Dermis blood vessel endothelial cell (primary cell): Measurements from ENCODE around the gene ARID1A. TPM values are rescaled to one million over a fixed set of nuclear protein-coding genes. Genes with fewer than 3 reads are reported as not detected.
"Not testable (repeated sequence)": the region's sequence is repeated elsewhere in the genome, so short reads cannot be mapped to it uniquely, and the experiment has no call there.

Experiments
- DNase-seq: peaks from one replicate; pipeline ENCODE4 v3.0.0; 2010
- total RNA-seq: library from RNA; depleted of rRNA; stranded (reverse); fragments of >200 nt; gene quantifications from 2 replicates; pipeline ENCODE4 v1.2.3, GENCODE V29; 2014

Gene ARID1A
- total RNA-seq, 1 donor from 2014 or later = 14.5 TPM

GRCh38 chr1:26788836-26789611 is 93.2 kb downstream of the ARID1A start:
- peak; percentile 88 for DNase-seq

- DNase-seq = no peak
Observed at GRCh38 chr1:26789612-26789865, 93.7 kb downstream of the ARID1A start.

- DNase-seq = no peak
Observed at GRCh38 chr1:26789931-26790330, 94.1 kb downstream of the ARID1A start.

- DNase-seq = no peak
Observed at GRCh38 chr1:26790551-26790953, 94.7 kb downstream of the ARID1A start.

GRCh38 chr1:26791148-26791547 is 95.3 kb downstream of the ARID1A start:
- DNase-seq = no peak

- no peak for DNase-seq
Observed at GRCh38 chr1:26791626-26792025, 95.8 kb downstream of the ARID1A start.

GRCh38 chr1:26792924-26793323 is 97.1 kb downstream of the ARID1A start:
- DNase-seq = no peak

- DNase-seq = no peak
Observed at GRCh38 chr1:26794391-26794790, 98.6 kb downstream of the ARID1A start.

GRCh38 chr1:26797627-26798026 is 101.8 kb downstream of the ARID1A start:
- DNase-seq = peak; percentile 33

GRCh38 chr1:26799479-26800142 is 103.8 kb downstream of the ARID1A start:
- DNase-seq = peak; percentile 60

- not testable (repeated sequence) for DNase-seq
Observed at GRCh38 chr1:26803932-26804331, 108.1 kb downstream of the ARID1A start.

- DNase-seq = peak; percentile 74
Observed at GRCh38 chr1:26810105-26810504, 114.3 kb downstream of the ARID1A start.

- DNase-seq = no peak
Observed at GRCh38 chr1:26811057-26811456, 115.2 kb downstream of the ARID1A start.

GRCh38 chr1:26811708-26812107 is 115.9 kb downstream of the ARID1A start:
- no peak for DNase-seq

- DNase-seq = no peak
Observed at GRCh38 chr1:26814377-26814776, 118.6 kb downstream of the ARID1A start.

GRCh38 chr1:26814893-26815292 is 119.1 kb downstream of the ARID1A start:
- DNase-seq = no peak

- no peak for DNase-seq
Observed at GRCh38 chr1:26820784-26821269, 125.0 kb downstream of the ARID1A start.

- no peak for DNase-seq
Observed at GRCh38 chr1:26822737-26823395, 127.1 kb downstream of the ARID1A start.

GRCh38 chr1:26824731-26825130 is 128.9 kb downstream of the ARID1A start:
- no peak for DNase-seq

- peak; percentile 70 for DNase-seq
Observed at GRCh38 chr1:26826261-26827105, 130.7 kb downstream of the ARID1A start, which contains the start of gene ZDHHC18. Gene ZDHHC18, plus strand, starts transcription at chr1:26826688. Its CDS starts 117 bp downstream, at chr1:26826805.

- no peak for DNase-seq
Observed at GRCh38 chr1:26827106-26827604, 131.3 kb downstream of the ARID1A start.

GRCh38 chr1:26827663-26828062 is 131.8 kb downstream of the ARID1A start:
- no peak for DNase-seq
